K562 (cell line): ENCODE results near the gene ZNF835. TPM values are rescaled to one million over a fixed set of nuclear protein-coding genes. Genes with fewer than 3 reads are reported as not detected.

Source experiments
- ETS1 ChIP-seq: conservative IDR thresholded peaks from 2 replicates; pipeline ENCODE4 v1.6.1; 2011; ENCODE audit warnings: low read depth, mild to moderate bottlenecking, low read length; ENCODE audit not compliant: control insufficient read depth
- HDAC1 ChIP-seq, 2 experiments: fragments of 450-650 bp; IDR thresholded peaks; 2 replicates each; pipeline ENCODE4 v1.6.1; 2016 to 2017; ENCODE audit warnings: inconsistent platforms in 1 of 2, mild to moderate bottlenecking in 1 of 2, moderate library complexity in 1 of 2
- MGA ChIP-seq: fragments of 450-650 bp; IDR thresholded peaks from 2 replicates; pipeline ENCODE4 v1.6.1; 2016; ENCODE audit warnings: mild to moderate bottlenecking, moderate library complexity
- MNT ChIP-seq, 2 experiments: fragments of 450-650 bp; conservative IDR thresholded peaks; 2 replicates each; pipeline ENCODE4 v1.6.1; 2017; ENCODE audit warnings: mild to moderate bottlenecking in 2 of 2, moderate library complexity in 2 of 2
- TRIM28 ChIP-seq: fragments of 450-650 bp; IDR thresholded peaks from 2 replicates; pipeline ENCODE4 v1.6.1; 2017
- VEZF1 ChIP-seq: fragments of 200-800 bp; sonication (Bioruptor generic); IDR thresholded peaks from 2 replicates; pipeline ENCODE4 v1.6.1; 2017; ENCODE audit warnings: missing genetic modification characterization, missing compliant biosample characterization
- ZNF639 ChIP-seq, 2 experiments: fragments of 200-800 bp in 1 of 2; sonication (Bioruptor generic) in 1 of 2; sonication (generic) in 1 of 2; formaldehyde crosslinking in 1 of 2; IDR thresholded peaks in 1 of 2; conservative IDR thresholded peaks in 1 of 2; 2 replicates each; pipeline versions ENCODE4 v1.5.0 to v1.6.1; 2016 to 2020; ENCODE audit warnings: missing compliant biosample characterization in 1 of 2, missing genetic modification characterization in 1 of 2, missing genetic modification reagents in 1 of 2
- ZNF695 ChIP-seq: fragments of 450-650 bp; formaldehyde crosslinking; IDR thresholded peaks from 2 replicates; pipeline ENCODE4 v1.4.0; 2020; ENCODE audit warnings: mild to moderate bottlenecking, moderate library complexity
- polyA plus RNA-seq, 8 experiments: library from polyadenylated mRNA; depleted of rRNA in 4 of 8; stranded (reverse) in 5 of 8; unstranded in 3 of 8; fragments of >200 nt; fragmentation: Nextera tagmentation in 2 of 8; fragmentation: Illumina TruSeq in 1 of 8; extraction: Ambion mirVana in 2 of 8; extraction: Trizol in 1 of 8; gene quantifications; 2 replicates each; pipeline versions ENCODE4 v1.2.1 to v1.2.3, GENCODE V29; 2011 to 2014; ENCODE audit warnings: inconsistent platforms in 1 of 8, missing spikeins in 1 of 8
- total RNA-seq, 7 experiments: library from RNA; depleted of rRNA in 6 of 7; stranded (reverse); fragments of >200 nt in 6 of 7; fragmentation: Illumina TruSeq in 2 of 7; extraction: Trizol in 2 of 7; gene quantifications; 2 replicates each; pipeline versions ENCODE4 v1.2.1 to v1.2.3, GENCODE V29; 2011 to 2021; ENCODE audit warnings: low replicate concordance in 1 of 7

The ZNF835 gene
- total and polyA plus RNA-seq, 9 of the 15 experiments (the other 6 are each of a cell fraction or from before 2014, with no cell fraction given): not detected

- TF ChIP-seq MGA (no peak), TRIM28 (no peak), ZNF639 (CRISPR knock-in tag; conservative IDR thresholded peaks at IDR 0.05 in 1 of 2, IDR thresholded peaks at IDR 0.05 in 1 of 2) (no peak), MNT (conservative IDR thresholded peaks at IDR 0.05) (no peak), ZNF695 (CRISPR knock-in tag) (no peak), ETS1 (no peak), HDAC1 (IDR thresholded peaks at IDR 0.05) (no peak), VEZF1 (CRISPR knock-in tag) (no peak)
Observed at GRCh38 chr19:56692206-56692895, 20.8 kb upstream of the ZNF835 start (continued).
